CD4-positive, alpha-beta memory T cell (primary cell): Measurements from ENCODE around the gene ANKRD30A. TPM values are rescaled to one million over a fixed set of nuclear protein-coding genes. Genes with fewer than 3 reads are reported as not detected.

Source experiments
- CTCF ChIA-PET: fragments of 350-600 bp; sonication (Branson Sonifier 250); formaldehyde crosslinking; loops from one replicate; lab custom pipeline; 2021; ENCODE audit warnings: inconsistent platforms; ENCODE audit not compliant: partially characterized antibody; lab: Charles Lee
- POLR2A ChIA-PET: fragments of 350-600 bp; sonication (Branson Sonifier 250); formaldehyde crosslinking; loops from one replicate; lab custom pipeline; 2021; ENCODE audit not compliant: partially characterized antibody; lab: Charles Lee
- DNase-seq, 5 donors: peaks; one replicate each; pipeline versions ENCODE4 v3.0.0 to v3.0.0-alpha.2; 2020 to 2022; ENCODE audit warnings: mixed read lengths in 1 of 5
- H3K27ac ChIP-seq: one replicate; pipeline ENCODE4 v1.7.0; 2013; ENCODE audit warnings: low read depth, low read length
- H3K27me3 ChIP-seq: 2 replicates; pipeline ENCODE4 v1.7.0; 2013; ENCODE audit warnings: mild to moderate bottlenecking, low read length, moderate library complexity; ENCODE audit not compliant: insufficient read depth
- H3K36me3 ChIP-seq: 2 replicates; pipeline ENCODE4 v1.7.0; 2013; ENCODE audit warnings: mild to moderate bottlenecking, low read length, moderate library complexity; ENCODE audit not compliant: insufficient read depth
- H3K4me1 ChIP-seq: 2 replicates; pipeline ENCODE4 v1.7.0; 2013; ENCODE audit warnings: mild to moderate bottlenecking, low read length, moderate library complexity; ENCODE audit not compliant: insufficient read depth
- H3K4me3 ChIP-seq, 2 donors: one replicate each; pipeline ENCODE4 v1.7.0; 2013; ENCODE audit warnings: low read length in 2 of 2, mild to moderate bottlenecking in 1 of 2
- H3K9me3 ChIP-seq, 2 donors: one replicate each; pipeline ENCODE4 v1.7.0; 2013; ENCODE audit warnings: low read length in 2 of 2, control low read depth in 1 of 2; ENCODE audit not compliant: control insufficient read depth in 1 of 2
- H3K27ac Mint-ChIP-seq, 7 donors: one replicate each; pipeline ENCODE4 v1.8.0; 2020 to 2021; ENCODE audit warnings: mixed read lengths in 7 of 7, mild to moderate bottlenecking in 6 of 7, inconsistent platforms in 3 of 7, moderate library complexity in 3 of 7
- H3K27me3 Mint-ChIP-seq, 2 donors: one replicate each; pipeline ENCODE4 v1.8.0; 2020 to 2021; ENCODE audit warnings: mixed read lengths in 2 of 2
- H3K36me3 Mint-ChIP-seq, 2 donors: one replicate each; pipeline ENCODE4 v1.8.0; 2020 to 2021; ENCODE audit warnings: mixed read lengths in 2 of 2, inconsistent platforms in 1 of 2, mild to moderate bottlenecking in 1 of 2
- H3K4me1 Mint-ChIP-seq, 4 donors: one replicate each; pipeline ENCODE4 v1.8.0; 2020 to 2021; ENCODE audit warnings: mixed read lengths in 4 of 4, mild to moderate bottlenecking in 1 of 4
- H3K4me3 Mint-ChIP-seq, 8 donors: one replicate each; pipeline ENCODE4 v1.8.0; 2020 to 2021; ENCODE audit warnings: mixed read lengths in 8 of 8, mild to moderate bottlenecking in 7 of 8, moderate library complexity in 6 of 8, inconsistent platforms in 3 of 8
- H3K9me3 Mint-ChIP-seq, 8 donors: one replicate each; pipeline ENCODE4 v1.8.0; 2020 to 2021; ENCODE audit warnings: mixed read lengths in 8 of 8, mild to moderate bottlenecking in 5 of 8, inconsistent platforms in 3 of 8, moderate library complexity in 1 of 8
- intact Hi-C: fragments of 100-400 bp; cut with micrococcal nuclease; formaldehyde crosslinking; loops from one replicate; pipeline ENCODE4 v1.15.1; 2023
- polyA plus RNA-seq, 2 donors: library from polyadenylated mRNA; unstranded; fragments of 300-500 nt; fragmentation: Illumina TruSeq; gene quantifications; one replicate each; pipeline ENCODE4 v1.2.3, GENCODE V29; 2021
- total RNA-seq, 2 experiments: library from RNA; stranded (reverse); gene quantifications; one replicate each; pipeline ENCODE4 v1.2.3, GENCODE V29; 2021

The ANKRD30A gene
- total and polyA plus RNA-seq, 4 experiments from 2014 or later: not detected

DNA sequence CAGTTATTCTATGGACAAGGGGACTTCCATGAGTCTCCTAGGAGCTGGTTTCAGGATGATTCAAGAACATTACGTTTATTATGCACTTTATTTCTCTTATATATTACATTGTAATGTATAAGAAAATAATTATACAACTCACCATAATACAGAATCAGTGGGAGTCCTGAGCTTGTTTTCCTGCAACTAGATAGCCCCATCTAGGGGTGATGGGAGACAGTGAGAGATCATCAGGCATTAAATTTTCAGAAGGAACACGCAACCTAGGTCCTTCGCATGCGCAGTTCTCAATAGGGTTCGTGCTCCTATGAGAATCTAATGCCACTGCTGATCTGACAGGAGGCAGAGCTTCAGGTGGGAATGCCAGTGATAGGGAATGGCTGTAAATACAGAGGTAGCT lies 137.9 kb downstream of the ANKRD30A start:
- Histone ChIP-seq H3K27ac (no peak overlapping the region), H3K4me1 (no peaks in the 10 kb centered on the region), H3K27me3 (no peaks in the 10 kb centered on the region), H3K4me3 (no peak overlapping the region), H3K36me3 (no peaks in the 10 kb centered on the region), H3K9me3 (no peaks in the 10 kb centered on the region)
- CTCF ChIA-PET: no interaction called here
- intact Hi-C loops: no loop called here
- H3K27ac Mint-ChIP-seq: no peak overlapping the region
- POLR2A ChIA-PET: no interaction called here
- no peaks in the 10 kb centered on the region for H3K27me3 Mint-ChIP-seq
- DNase-seq: no peak
- no peaks in the 10 kb centered on the region for H3K36me3 Mint-ChIP-seq
- peaks cover 0 to 16% (median 2%) of the 10 kb centered on the region in 8 donors for H3K9me3 Mint-ChIP-seq
- no peak overlapping the region for H3K4me3 Mint-ChIP-seq
- H3K4me1 Mint-ChIP-seq: no peaks in the 10 kb centered on the region

DNA sequence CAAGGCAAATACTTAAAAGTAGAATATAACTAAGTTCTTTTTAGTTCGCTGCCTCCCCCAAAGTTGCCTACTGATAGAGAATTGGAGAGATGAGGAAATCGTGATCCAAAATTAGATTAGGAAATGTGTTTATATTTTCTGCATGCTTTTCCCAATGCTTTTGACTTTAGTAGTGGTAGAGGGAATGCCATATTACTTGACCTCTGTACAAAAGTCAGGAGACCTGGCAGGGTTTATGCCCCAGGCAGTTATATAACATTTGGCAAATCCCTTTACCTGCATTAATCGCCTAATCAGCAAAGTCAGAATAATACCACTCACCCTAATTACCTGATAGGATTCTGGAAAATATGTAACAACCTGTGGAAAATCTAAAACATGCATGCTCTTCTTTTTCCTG lies 142.9 kb downstream of the ANKRD30A start:
- no peaks in the 10 kb centered on the region for H3K36me3 Mint-ChIP-seq
- H3K4me1 Mint-ChIP-seq: no peaks in the 10 kb centered on the region
- H3K27me3 ChIP-seq: no peaks in the 10 kb centered on the region
- no peak for DNase-seq
- H3K9me3 ChIP-seq: no peaks in the 10 kb centered on the region
- intact Hi-C loops: no loop called here
- peaks cover 0 to 16% (median 7%) of the 10 kb centered on the region in 8 donors for H3K9me3 Mint-ChIP-seq
- no peaks in the 10 kb centered on the region for H3K27me3 Mint-ChIP-seq
- no peak overlapping the region for H3K4me3 Mint-ChIP-seq
- no peak overlapping the region for H3K27ac ChIP-seq
- no peaks in the 10 kb centered on the region for H3K36me3 ChIP-seq
- no peak overlapping the region for H3K27ac Mint-ChIP-seq
- ChIA-PET POLR2A (no interaction called here), CTCF (no interaction called here)
- H3K4me3 ChIP-seq: no peak overlapping the region
- no peaks in the 10 kb centered on the region for H3K4me1 ChIP-seq

DNA sequence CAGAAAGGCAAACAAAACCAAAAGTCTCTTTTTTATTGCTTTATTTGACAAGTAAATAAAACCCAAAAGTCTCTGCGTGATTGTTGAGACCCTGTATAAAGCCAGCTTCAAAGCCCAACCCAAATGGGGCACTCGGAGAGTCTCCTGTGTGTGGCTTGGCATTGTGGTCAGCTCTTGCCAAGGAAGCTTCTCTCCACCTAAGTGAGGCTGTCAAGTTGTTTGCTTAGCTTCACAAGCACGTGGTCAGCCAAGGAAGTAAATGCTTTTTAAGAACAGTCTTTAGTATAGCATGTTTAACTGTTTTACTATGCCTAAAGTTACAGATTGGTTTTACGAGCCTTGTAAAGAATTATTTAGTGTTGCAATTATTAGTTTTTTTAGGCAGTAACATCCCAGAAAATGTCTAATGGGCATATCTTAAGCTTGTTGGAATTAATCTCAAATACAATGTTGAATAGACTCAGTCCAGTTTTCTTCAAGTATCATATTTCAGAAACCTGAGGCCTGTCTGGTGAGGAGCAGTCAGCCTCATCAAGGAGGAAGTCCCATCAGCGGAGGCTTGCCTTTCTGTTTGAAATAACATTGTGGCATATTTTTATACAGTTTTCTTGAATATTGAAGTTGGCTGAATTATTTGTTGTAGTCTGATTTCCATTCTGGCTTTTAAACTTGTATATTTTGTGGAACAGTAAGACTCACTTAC lies 144.3 kb downstream of the ANKRD30A start:
- intact Hi-C loops: no loop called here
- DNase-seq: no peak
- Mint-ChIP-seq H3K36me3 (no peaks in the 10 kb centered on the region), H3K4me1 (no peaks in the 10 kb centered on the region), H3K9me3 (peaks cover 4 to 15% (median 8%) of the 10 kb centered on the region in 8 donors), H3K27me3 (no peaks in the 10 kb centered on the region), H3K27ac (no peak overlapping the region), H3K4me3 (no peak overlapping the region)
- H3K36me3 ChIP-seq: no peaks in the 10 kb centered on the region
- no peaks in the 10 kb centered on the region for H3K4me1 ChIP-seq
- H3K9me3 ChIP-seq: no peaks in the 10 kb centered on the region
- POLR2A ChIA-PET: no interaction called here
- no peaks in the 10 kb centered on the region for H3K27me3 ChIP-seq
- no peak overlapping the region for H3K27ac ChIP-seq
- CTCF ChIA-PET: no interaction called here
- no peak overlapping the region for H3K4me3 ChIP-seq

DNA sequence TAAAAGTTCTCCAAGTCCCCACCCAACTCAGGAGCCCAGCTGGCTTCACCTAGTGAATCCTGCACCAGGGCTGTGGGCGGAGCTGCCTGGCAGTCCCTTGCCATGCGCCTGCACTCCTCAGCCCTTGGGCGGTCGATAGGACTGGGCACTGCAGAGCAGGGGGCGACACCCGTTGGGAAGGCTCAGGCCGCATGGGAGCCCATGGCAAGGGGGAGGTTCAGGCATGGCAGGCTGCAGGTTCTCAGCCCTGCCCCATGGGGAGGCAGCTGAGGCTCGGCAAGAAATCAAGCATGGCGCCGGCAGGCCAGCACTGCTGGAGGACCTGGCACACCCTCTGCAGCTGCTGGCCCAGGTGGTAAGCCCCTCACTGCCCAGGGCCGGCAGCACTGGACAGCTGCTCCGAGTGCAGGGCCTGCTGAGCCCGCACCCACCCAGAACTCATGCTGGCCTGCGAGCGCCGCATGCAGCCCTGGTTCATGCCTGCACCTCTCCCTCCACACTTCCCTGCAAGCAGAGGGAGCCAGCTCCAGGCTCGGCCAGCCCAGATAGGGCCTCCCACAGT lies 149.9 kb downstream of the ANKRD30A start:
- ChIA-PET CTCF (no interaction called here), POLR2A (no interaction called here)
- Mint-ChIP-seq H3K4me1 (no peaks in the 10 kb centered on the region), H3K4me3 (no peak overlapping the region), H3K27me3 (no peaks in the 10 kb centered on the region), H3K9me3 (peaks cover 7 to 24% (median 11%) of the 10 kb centered on the region in 8 donors), H3K36me3 (no peaks in the 10 kb centered on the region), H3K27ac (no peak overlapping the region)
- intact Hi-C loops: no loop called here
- DNase-seq: peak in 1 of 5 donors; percentile 26
- no peak overlapping the region for H3K4me3 ChIP-seq
- H3K27ac ChIP-seq: no peak overlapping the region
- no peaks in the 10 kb centered on the region for H3K36me3 ChIP-seq
- no peaks in the 10 kb centered on the region for H3K4me1 ChIP-seq
- no peaks in the 10 kb centered on the region for H3K9me3 ChIP-seq
- no peaks in the 10 kb centered on the region for H3K27me3 ChIP-seq

DNA sequence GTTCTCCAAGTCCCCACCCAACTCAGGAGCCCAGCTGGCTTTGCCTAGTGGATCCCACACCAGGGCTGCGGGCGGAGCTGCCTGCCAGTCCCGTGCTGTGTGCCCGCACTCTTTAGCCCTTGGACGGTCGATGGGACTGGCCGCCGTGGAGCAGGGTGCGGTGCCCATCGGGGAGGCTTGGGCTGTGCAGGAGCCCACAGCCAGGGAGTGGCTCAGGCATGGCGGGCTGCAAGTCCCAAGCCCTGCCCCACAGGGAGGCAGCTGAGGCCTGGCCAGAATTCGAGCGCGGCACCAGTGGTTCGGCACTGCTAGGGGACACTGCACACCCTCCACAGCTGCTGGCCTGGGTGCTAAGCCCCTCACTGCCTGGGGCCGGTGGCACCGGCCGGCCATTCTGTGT lies 159.7 kb downstream of the ANKRD30A start:
- H3K9me3 Mint-ChIP-seq: peaks cover 0 to 43% (median 14%) of the 10 kb centered on the region in 8 donors

DNA sequence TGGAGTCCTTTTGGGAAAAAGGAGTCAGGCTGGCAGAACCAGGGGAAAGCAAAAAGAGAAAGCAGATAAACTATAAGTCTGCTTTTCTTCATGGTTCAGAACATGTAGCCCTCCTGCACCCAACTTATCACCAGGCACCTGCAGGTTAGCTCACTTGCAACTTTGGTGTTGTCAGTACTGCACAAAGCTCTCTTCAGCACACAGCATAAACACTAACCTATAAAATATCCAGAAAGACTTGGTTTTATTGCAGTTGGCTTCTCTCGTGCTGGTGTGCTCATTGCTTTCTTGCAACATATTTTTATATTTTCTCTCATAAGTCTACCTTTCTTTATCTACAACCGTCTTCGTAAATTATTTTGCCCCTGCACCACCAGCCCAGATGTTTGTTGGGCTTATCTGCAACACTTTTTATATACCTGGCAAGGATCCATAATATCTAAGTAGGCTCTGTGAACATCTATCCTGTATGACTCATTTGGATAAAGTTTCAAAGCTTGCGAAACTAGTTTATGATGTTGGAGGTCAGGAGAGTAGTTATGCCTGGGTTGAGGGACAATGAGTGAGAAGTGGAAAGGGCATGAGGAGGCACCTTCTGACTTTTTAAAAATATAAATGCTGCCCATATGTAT lies 164.6 kb downstream of the ANKRD30A start:
- H3K9me3 Mint-ChIP-seq: peaks cover 1 to 39% (median 17%) of the 10 kb centered on the region in 8 donors
- no peak overlapping the region for H3K27ac Mint-ChIP-seq
- ChIA-PET POLR2A (no interaction called here), CTCF (no interaction called here)
- Histone ChIP-seq H3K9me3 (no peaks in the 10 kb centered on the region), H3K4me3 (no peak overlapping the region), H3K4me1 (no peaks in the 10 kb centered on the region), H3K27me3 (no peaks in the 10 kb centered on the region), H3K27ac (no peak overlapping the region), H3K36me3 (no peaks in the 10 kb centered on the region)
- H3K4me1 Mint-ChIP-seq: no peaks in the 10 kb centered on the region
- intact Hi-C loops: no loop called here
- no peak for DNase-seq
- H3K4me3 Mint-ChIP-seq: no peak overlapping the region
- H3K27me3 Mint-ChIP-seq: no peaks in the 10 kb centered on the region
- H3K36me3 Mint-ChIP-seq: no peaks in the 10 kb centered on the region

More for the DNA sequence above, 159.7 kb downstream of the ANKRD30A start:
- H3K27me3 ChIP-seq: no peaks in the 10 kb centered on the region
- ChIA-PET POLR2A (no interaction called here), CTCF (no interaction called here)
- H3K9me3 ChIP-seq: peaks cover 0 to 4% of the 10 kb centered on the region in 2 donors
- Mint-ChIP-seq H3K4me3 (no peak overlapping the region), H3K27ac (no peak overlapping the region), H3K36me3 (no peaks in the 10 kb centered on the region), H3K27me3 (no peaks in the 10 kb centered on the region), H3K4me1 (no peaks in the 10 kb centered on the region)
- no peak overlapping the region for H3K4me3 ChIP-seq
- no peak overlapping the region for H3K27ac ChIP-seq
- intact Hi-C loops: no loop called here
- H3K4me1 ChIP-seq: no peaks in the 10 kb centered on the region
- no peak for DNase-seq
- no peaks in the 10 kb centered on the region for H3K36me3 ChIP-seq

DNA sequence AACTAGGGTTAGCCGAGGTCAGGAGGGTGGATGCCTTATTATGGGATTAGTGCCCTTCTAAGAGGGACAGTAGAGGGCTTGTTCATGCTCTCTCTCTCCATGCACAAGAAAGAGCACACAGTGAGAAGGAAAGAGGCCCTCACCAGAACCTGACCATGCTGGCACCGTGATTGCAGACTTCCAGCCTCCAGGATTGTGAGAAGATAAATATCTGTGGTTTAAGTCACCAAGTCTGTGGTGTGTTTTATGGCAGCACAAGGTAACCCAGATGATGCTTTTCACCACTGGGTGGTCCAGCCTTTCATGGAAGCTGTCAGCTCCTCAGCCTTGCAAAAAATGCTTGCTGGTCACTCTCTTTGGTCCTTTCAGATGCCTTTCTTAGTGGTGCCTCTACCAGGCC lies 175.9 kb downstream of the ANKRD30A start:
- Histone ChIP-seq H3K9me3 (no peaks in the 10 kb centered on the region), H3K36me3 (no peaks in the 10 kb centered on the region), H3K4me3 (no peak overlapping the region), H3K27me3 (no peaks in the 10 kb centered on the region), H3K4me1 (no peaks in the 10 kb centered on the region), H3K27ac (no peak overlapping the region)
- POLR2A ChIA-PET: no interaction called here
- Mint-ChIP-seq H3K4me3 (no peak overlapping the region), H3K36me3 (no peaks in the 10 kb centered on the region), H3K27ac (no peak overlapping the region), H3K4me1 (no peaks in the 10 kb centered on the region), H3K9me3 (peaks cover 0 to 14% (median 11%) of the 10 kb centered on the region in 8 donors), H3K27me3 (no peaks in the 10 kb centered on the region)
- intact Hi-C loops: no loop called here
- DNase-seq: no peak
- CTCF ChIA-PET: no interaction called here
